ENCODE measurements around the gene SEC24B.

- TF ChIP-seq, protein P1, sequence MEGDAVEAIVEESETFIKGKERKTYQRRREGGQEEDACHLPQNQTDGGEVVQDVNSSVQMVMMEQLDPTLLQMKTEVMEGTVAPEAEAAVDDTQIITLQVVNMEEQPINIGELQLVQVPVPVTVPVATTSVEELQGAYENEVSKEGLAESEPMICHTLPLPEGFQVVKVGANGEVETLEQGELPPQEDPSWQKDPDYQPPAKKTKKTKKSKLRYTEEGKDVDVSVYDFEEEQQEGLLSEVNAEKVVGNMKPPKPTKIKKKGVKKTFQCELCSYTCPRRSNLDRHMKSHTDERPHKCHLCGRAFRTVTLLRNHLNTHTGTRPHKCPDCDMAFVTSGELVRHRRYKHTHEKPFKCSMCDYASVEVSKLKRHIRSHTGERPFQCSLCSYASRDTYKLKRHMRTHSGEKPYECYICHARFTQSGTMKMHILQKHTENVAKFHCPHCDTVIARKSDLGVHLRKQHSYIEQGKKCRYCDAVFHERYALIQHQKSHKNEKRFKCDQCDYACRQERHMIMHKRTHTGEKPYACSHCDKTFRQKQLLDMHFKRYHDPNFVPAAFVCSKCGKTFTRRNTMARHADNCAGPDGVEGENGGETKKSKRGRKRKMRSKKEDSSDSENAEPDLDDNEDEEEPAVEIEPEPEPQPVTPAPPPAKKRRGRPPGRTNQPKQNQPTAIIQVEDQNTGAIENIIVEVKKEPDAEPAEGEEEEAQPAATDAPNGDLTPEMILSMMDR (IDR thresholded peaks at IDR 0.05; ENCODE audit: extremely low read depth in 1 of 2, insufficient read depth in 1 of 2, low read depth in 1 of 2, low read length in 2 of 2), result no peak
- no peak for TF ChIP-seq POLR2AphosphoS5 (IDR thresholded peaks at IDR 0.05; ENCODE audit: insufficient read depth, low read depth, low read length)
- TF ChIP-seq POLR2A (IDR thresholded peaks at IDR 0.05; ENCODE audit: low read depth, low read length), result no peak
- no peak for TF ChIP-seq EZH2 (IDR thresholded peaks at IDR 0.05; ENCODE audit: borderline replicate concordance, low read depth, low read length, severe bottlenecking)
- TF ChIP-seq JUN (IDR thresholded peaks at IDR 0.05; ENCODE audit: borderline replicate concordance, insufficient read depth, insufficient read length, low read depth), result no peak
- no peak for TF ChIP-seq FOS (IDR thresholded peaks at IDR 0.05; ENCODE audit: borderline replicate concordance, insufficient read depth, low read length)
- TF ChIP-seq MYC (IDR thresholded peaks at IDR 0.05; ENCODE audit: low read depth, low read length), result no peak
Measured at GRCh38 chr4:109389369-109390114, 44.1 kb upstream of the SEC24B start.
